Measurements from ENCODE around the gene JARID2. TPM values are rescaled to one million over a fixed set of nuclear protein-coding genes. Genes with fewer than 3 reads are reported as not detected.
A peak's percentile ranks its signal among the peaks of the same experiment; 100 is the strongest.

Gene JARID2
- total and polyA plus RNA-seq, 11 donors, result 3.5 to 12.2 (median 7.5) TPM

DNA sequence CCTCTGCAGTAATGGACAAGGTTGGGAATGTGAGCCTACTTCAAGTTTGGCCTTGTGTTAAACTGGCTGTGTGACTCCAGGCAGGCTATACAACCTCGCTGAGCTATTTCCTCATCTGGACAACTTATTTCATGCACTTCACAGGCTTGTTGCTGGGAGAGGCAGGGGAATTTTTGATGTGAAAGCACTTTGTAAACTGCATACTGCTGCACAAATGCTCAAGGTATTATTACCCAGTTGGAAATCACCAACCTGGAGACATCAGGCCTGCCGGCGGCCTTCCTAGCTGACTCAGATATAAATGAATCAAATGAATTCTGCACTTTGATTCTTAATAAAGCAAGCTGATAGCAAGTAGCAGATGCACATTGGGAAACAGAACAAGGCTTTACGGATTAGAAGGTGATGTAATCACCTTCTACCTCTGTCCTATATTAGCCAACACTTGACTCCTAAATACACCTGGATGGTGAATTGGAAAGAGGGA is 10.1 kb downstream of the JARID2 start:
- H3K4me3 ChIP-seq, result no peak overlapping the region
- no peak for ATAC-seq
- H3K27me3 ChIP-seq, result no peaks in the 10 kb centered on the region
- DNase-seq, result no peak
- H3K36me3 ChIP-seq, result no peaks in the 10 kb centered on the region
- H3K4me1 ChIP-seq, result peaks cover 3 to 100% (median 52%) of the 10 kb centered on the region in 12 donors
- intact Hi-C loops (cut with DNase I), result loop anchor here in 4 of 10 donors (5.0 to 10.0 kb wide), 5 partner anchors 139 to 369 kb away; no protein-coding TSS in a partner anchor
- H3K27ac ChIP-seq, result peak overlapping the region in 4 of 12 donors; percentile 3 to 42 (median 12)
- WGBS, 4 donors, result 59 to 69% (median 67%) methylated on average over 4 of the region's 4 CpGs
- TF ChIP-seq POLR2A (IDR thresholded peaks at IDR 0.05) (no peak), CTCF (IDR thresholded peaks at IDR 0.05) (no peak)
- no peaks in the 10 kb centered on the region for H3K9me3 ChIP-seq

DNA sequence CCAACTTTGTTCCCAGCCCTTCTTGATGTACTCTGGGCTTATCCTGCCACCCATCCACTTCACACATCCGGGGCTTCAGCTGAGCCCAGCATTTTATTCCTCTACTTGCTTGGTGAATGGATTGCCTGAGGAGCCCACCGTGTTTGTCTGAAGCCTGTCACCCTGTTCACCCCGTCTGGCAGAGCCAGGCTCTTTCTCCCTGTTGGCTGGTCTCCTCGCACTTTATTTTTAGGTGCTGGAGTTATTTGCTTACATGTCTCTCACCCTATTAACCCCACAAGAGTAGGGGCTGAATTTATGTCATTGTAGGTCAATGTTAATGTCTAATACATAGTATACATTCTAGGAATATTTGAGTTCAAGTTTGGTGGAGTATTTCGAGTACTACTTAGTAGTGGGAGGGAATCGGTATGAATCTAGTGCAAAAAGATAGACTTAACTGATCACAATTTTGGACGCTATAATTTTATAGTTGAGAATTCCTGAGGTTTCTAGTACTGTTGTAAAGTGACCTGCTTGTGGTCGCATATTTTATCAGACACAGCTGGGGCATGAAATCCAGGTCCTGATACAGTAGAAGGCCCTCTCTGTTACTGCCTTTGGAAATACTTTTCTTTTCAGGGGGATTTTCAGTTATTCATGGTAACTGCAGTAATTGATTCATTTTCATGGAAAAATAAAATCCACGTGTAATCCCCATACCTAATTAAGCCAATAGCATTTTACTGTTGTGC is 10.8 kb downstream of the JARID2 start:
- intact Hi-C loops (cut with DNase I), result loop anchor here in 4 of 10 donors (5.0 to 10.0 kb wide), 5 partner anchors 138 to 368 kb away; no protein-coding TSS in a partner anchor
- H3K27ac ChIP-seq, result peak overlapping the region in 5 of 12 donors; percentile 3 to 42 (median 16)
- no peaks in the 10 kb centered on the region for H3K27me3 ChIP-seq
- no peaks in the 10 kb centered on the region for H3K36me3 ChIP-seq
- H3K4me3 ChIP-seq, result no peak overlapping the region
- peak in 1 of 5 donors; percentile 37 for DNase-seq
- TF ChIP-seq POLR2A (IDR thresholded peaks at IDR 0.05) (no peak), CTCF (IDR thresholded peaks at IDR 0.05) (no peak)
- ATAC-seq, result peak; percentile 65 to 85 (median 75)
- H3K9me3 ChIP-seq, result no peaks in the 10 kb centered on the region
- peaks cover 3 to 97% (median 53%) of the 10 kb centered on the region in 12 donors for H3K4me1 ChIP-seq
- 49 to 59% (median 54%) methylated on average over 9 of the region's 9 CpGs for WGBS, 4 donors

GRCh38 chr6:15257357-15258132 is 11.7 kb downstream of the JARID2 start:
- intact Hi-C loops (cut with DNase I), result loop anchor here in 4 of 10 donors (5.0 to 10.0 kb wide), 5 partner anchors 137 to 367 kb away; no protein-coding TSS in a partner anchor
- WGBS, 4 donors, result 56 to 73% (median 61%) methylated on average over 8 of the region's 8 CpGs
- TF ChIP-seq POLR2A (IDR thresholded peaks at IDR 0.05) (no peak), CTCF (IDR thresholded peaks at IDR 0.05) (no peak)
- Histone ChIP-seq H3K36me3 (no peaks in the 10 kb centered on the region), H3K4me1 (peaks cover 3 to 89% (median 49%) of the 10 kb centered on the region in 12 donors), H3K27me3 (no peaks in the 10 kb centered on the region), H3K27ac (peak overlapping the region in 2 of 12 donors; percentile 4 to 18), H3K4me3 (no peak overlapping the region), H3K9me3 (no peaks in the 10 kb centered on the region)
- DNase-seq (no peak), ATAC-seq (peak in 3 of 4 donors; percentile 34 to 71 (median 47))

DNA sequence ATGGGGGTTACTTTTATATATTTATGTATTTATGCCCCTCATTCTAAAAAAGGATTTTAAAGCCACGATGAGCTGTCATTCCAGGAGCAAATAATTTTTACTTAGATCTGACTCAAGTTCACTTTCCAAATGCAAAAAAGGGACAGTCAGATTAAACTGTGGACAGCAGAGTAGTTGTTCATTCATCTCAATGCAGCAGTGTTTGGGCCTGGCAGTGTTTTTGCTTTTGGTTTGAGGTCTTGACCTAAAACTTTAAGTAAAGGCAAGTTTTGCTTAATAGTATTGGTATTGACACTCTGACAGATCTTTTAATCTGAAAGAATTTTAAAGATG is 13.9 kb downstream of the JARID2 start:
- 62 to 76% (median 69%) methylated on average over 1 of the region's 1 CpG for WGBS, 4 donors
- H3K4me1 ChIP-seq, result peaks cover 3 to 80% (median 54%) of the 10 kb centered on the region in 12 donors
- intact Hi-C loops (cut with DNase I), result loop anchor here in 6 of 10 donors (5.0 to 10.0 kb wide), 8 partner anchors 95 to 365 kb away; no protein-coding TSS in a partner anchor

More for the DNA sequence above, 13.9 kb downstream of the JARID2 start:
- no peak overlapping the region for H3K27ac ChIP-seq
- no peaks in the 10 kb centered on the region for H3K9me3 ChIP-seq
- DNase-seq (no peak), ATAC-seq (no peak)
- TF ChIP-seq POLR2A (IDR thresholded peaks at IDR 0.05) (no peak), CTCF (IDR thresholded peaks at IDR 0.05) (no peak)
- H3K4me3 ChIP-seq, result no peak overlapping the region
- no peaks in the 10 kb centered on the region for H3K27me3 ChIP-seq
- H3K36me3 ChIP-seq, result no peaks in the 10 kb centered on the region

Measured in heart left ventricle (tissue), 16 donors.